ENCODE results near the gene PLIN1. TPM values are rescaled to one million over a fixed set of nuclear protein-coding genes. Genes with fewer than 3 reads are reported as not detected.

The PLIN1 gene
- total RNA-seq, 6 experiments from 2014 or later = 2.5 to 28.8 (median 18.6) TPM

DNA sequence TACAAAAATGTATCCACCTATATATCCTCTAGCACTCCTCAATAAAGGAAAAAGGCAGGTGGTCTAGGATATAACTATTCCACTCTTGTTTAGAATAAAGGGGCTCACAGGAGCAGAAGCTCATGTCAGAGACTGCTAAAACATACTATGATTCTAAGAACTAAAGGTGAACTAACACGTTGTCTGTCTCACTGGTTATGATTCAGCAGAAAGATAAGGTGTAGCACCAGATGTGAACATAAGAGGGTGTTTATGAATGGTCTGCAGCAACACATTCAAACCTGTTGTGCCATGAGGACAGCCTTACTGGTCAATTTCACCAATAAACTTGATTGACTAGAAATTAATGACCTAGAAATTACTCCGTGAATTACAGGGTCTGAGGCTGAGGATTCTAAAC, 6.8 kb upstream of the PLIN1 start:
- no peak overlapping the region for H3K4me3 ChIP-seq
- 55% methylated on average over 2 of the region's 2 CpGs for WGBS (ENCODE audit: insufficient coverage, low coverage, low lambda C conversion rate, missing lambda C conversion rate)
- H3K4me1 ChIP-seq = peaks cover 0 to 29% (median 6%) of the 10 kb centered on the region in 4 donors
- no peak for TF ChIP-seq POLR2A (IDR thresholded peaks at IDR 0.05)
- TF ChIP-seq, protein P1, sequence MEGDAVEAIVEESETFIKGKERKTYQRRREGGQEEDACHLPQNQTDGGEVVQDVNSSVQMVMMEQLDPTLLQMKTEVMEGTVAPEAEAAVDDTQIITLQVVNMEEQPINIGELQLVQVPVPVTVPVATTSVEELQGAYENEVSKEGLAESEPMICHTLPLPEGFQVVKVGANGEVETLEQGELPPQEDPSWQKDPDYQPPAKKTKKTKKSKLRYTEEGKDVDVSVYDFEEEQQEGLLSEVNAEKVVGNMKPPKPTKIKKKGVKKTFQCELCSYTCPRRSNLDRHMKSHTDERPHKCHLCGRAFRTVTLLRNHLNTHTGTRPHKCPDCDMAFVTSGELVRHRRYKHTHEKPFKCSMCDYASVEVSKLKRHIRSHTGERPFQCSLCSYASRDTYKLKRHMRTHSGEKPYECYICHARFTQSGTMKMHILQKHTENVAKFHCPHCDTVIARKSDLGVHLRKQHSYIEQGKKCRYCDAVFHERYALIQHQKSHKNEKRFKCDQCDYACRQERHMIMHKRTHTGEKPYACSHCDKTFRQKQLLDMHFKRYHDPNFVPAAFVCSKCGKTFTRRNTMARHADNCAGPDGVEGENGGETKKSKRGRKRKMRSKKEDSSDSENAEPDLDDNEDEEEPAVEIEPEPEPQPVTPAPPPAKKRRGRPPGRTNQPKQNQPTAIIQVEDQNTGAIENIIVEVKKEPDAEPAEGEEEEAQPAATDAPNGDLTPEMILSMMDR (IDR thresholded peaks at IDR 0.05) = no peak
- intact Hi-C loops (cut with DNase I) = no loop called here
- DNase-seq (no peak), ATAC-seq (no peak)
- H3K27me3 ChIP-seq = no peaks in the 10 kb centered on the region
- no peaks in the 10 kb centered on the region for H3K9me3 ChIP-seq
- H3K36me3 ChIP-seq = peaks cover 0 to 8% (median 5%) of the 10 kb centered on the region in 4 donors
- peak overlapping the region in 1 of 3 donors; percentile 15 for H3K27ac ChIP-seq

DNA sequence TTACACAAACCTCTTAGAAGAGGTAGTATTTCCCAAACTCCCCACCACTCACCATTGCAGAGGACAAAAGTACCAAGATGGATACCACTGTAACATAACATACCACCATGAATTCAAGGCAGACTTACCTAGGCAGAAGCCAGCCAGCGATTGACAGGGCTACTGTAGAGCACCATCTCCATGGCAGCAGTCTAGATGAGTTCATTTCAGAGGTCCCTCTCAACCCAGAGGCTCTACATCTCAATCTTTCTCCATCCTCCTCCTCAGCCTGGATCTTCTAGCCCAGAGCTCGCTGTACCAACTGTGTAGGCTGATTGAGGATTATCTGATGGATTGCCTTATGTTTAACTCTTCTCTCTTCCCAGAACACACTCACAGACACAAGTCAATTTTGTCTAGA, 2.0 kb upstream of the PLIN1 start:
- WGBS (ENCODE audit: insufficient coverage, low coverage, low lambda C conversion rate, missing lambda C conversion rate) = 21% methylated on average over 2 of the region's 2 CpGs
- no peak overlapping the region for H3K4me3 ChIP-seq
- peak overlapping the region; percentile 6 to 84 (median 63) for H3K27ac ChIP-seq
- H3K4me1 ChIP-seq = peaks cover 2 to 35% (median 19%) of the 10 kb centered on the region in 4 donors
- peaks cover 0 to 8% (median 5%) of the 10 kb centered on the region in 4 donors for H3K36me3 ChIP-seq
- H3K9me3 ChIP-seq = no peaks in the 10 kb centered on the region
- DNase-seq (no peak), ATAC-seq (peak; percentile 17 to 39 (median 18))
- no peaks in the 10 kb centered on the region for H3K27me3 ChIP-seq
- intact Hi-C loops (cut with DNase I) = no loop called here
- TF ChIP-seq, protein P1 (IDR thresholded peaks at IDR 0.05) = no peak
- TF ChIP-seq POLR2A (IDR thresholded peaks at IDR 0.05) = no peak

DNA sequence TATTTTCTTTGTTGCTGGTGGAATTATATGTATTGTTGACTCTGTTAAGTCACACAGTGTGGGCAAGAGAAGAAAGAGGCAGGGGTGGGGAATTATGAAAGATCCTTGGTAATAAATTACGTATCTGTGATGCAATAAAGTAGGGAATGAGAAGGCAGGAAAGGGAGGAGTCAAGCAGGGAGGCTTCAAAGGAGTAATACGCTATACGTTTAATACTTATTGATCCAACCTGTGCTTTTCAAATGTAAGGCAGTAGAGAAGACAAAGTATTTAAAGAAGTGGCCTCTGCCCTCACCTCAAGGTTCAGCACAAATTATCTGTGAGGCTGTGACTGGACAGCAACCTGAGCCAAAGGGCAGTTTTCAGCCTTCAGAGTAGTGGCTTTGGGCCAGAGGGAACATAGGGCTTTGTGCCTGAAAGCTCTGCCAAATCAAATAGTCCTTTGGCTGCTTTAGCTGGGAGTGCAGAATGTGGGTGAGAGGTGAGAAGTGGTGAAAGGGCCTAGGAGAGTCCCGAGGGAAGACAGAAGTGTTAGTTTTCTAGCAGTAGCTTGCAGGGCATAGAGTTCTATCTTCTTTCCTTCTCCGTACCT, 1.2 kb upstream of the PLIN1 start:
- no peaks in the 10 kb centered on the region for H3K9me3 ChIP-seq
- no peak overlapping the region for H3K4me3 ChIP-seq
- WGBS (ENCODE audit: insufficient coverage, low coverage, low lambda C conversion rate, missing lambda C conversion rate) = 15% methylated on average over 4 of the region's 5 CpGs
- TF ChIP-seq, protein P1 (IDR thresholded peaks at IDR 0.05) = no peak
- TF ChIP-seq POLR2A (IDR thresholded peaks at IDR 0.05) = no peak
- peaks cover 2 to 39% (median 19%) of the 10 kb centered on the region in 4 donors for H3K4me1 ChIP-seq
- intact Hi-C loops (cut with DNase I) = no loop called here
- H3K36me3 ChIP-seq = peaks cover 0 to 8% (median 5%) of the 10 kb centered on the region in 4 donors
- no peaks in the 10 kb centered on the region for H3K27me3 ChIP-seq
- peak overlapping the region; percentile 6 to 84 (median 63) for H3K27ac ChIP-seq
- DNase-seq (peak; percentile 58 to 91 (median 74)), ATAC-seq (peak; percentile 92 to 94 (median 93))

GRCh38 chr15:89677381-89677780, 1.8 kb downstream of the PLIN1 start:
- no peaks in the 10 kb centered on the region for H3K36me3 ChIP-seq
- H3K27ac ChIP-seq = no peak overlapping the region
- TF ChIP-seq POLR2A (IDR thresholded peaks at IDR 0.05) = no peak
- TF ChIP-seq, protein P1 (IDR thresholded peaks at IDR 0.05) = no peak
- H3K4me1 ChIP-seq = peaks cover 3 to 57% (median 27%) of the 10 kb centered on the region in 4 donors
- WGBS (ENCODE audit: insufficient coverage, low coverage, low lambda C conversion rate, missing lambda C conversion rate) = 100% methylated on average over 1 of the region's 1 CpG
- no peaks in the 10 kb centered on the region for H3K9me3 ChIP-seq
- DNase-seq (no peak), ATAC-seq (no peak)
- no peak overlapping the region for H3K4me3 ChIP-seq
- intact Hi-C loops (cut with DNase I) = no loop called here
- H3K27me3 ChIP-seq = no peaks in the 10 kb centered on the region
